Neural crest cell (in vitro differentiated cells): ENCODE measurements around the gene SLC7A6OS. TPM values are rescaled to one million over a fixed set of nuclear protein-coding genes. Genes with fewer than 3 reads are reported as not detected.
A peak's percentile ranks its signal among the peaks of the same experiment; 100 is the strongest.

Experiments
- DNase-seq: peaks from one replicate; pipeline ENCODE4 v3.0.0; 2021; ENCODE audit warnings: low read depth, mixed read lengths, low spot score
- H3K27ac Mint-ChIP-seq: one replicate; pipeline ENCODE4 v1.8.0; 2021; ENCODE audit warnings: mild to moderate bottlenecking, mixed read lengths; ENCODE audit not compliant: unreplicated experiment
- H3K27me3 Mint-ChIP-seq: 2 replicates; pipeline ENCODE4 v1.8.0; 2021; ENCODE audit warnings: low read depth, mild to moderate bottlenecking, mixed read lengths
- H3K36me3 Mint-ChIP-seq: 2 replicates; pipeline ENCODE4 v1.8.0; 2021; ENCODE audit warnings: low read depth, mild to moderate bottlenecking, mixed read lengths
- H3K4me1 Mint-ChIP-seq: 2 replicates; pipeline ENCODE4 v1.8.0; 2021; ENCODE audit warnings: mixed read lengths
- H3K4me3 Mint-ChIP-seq: one replicate; pipeline ENCODE4 v1.8.0; 2021; ENCODE audit warnings: mild to moderate bottlenecking, mixed read lengths
- H3K9me3 Mint-ChIP-seq: 2 replicates; pipeline ENCODE4 v1.8.0; 2021; ENCODE audit warnings: mixed read lengths
- total RNA-seq: library from RNA; stranded (reverse); gene quantifications from 2 replicates; pipeline ENCODE4 v1.2.1, GENCODE V29; 2021
- TF ChIP-seq, protein P1 (sequence below): fragments of 200-600 bp; sonication (generic); conservative IDR thresholded peaks from 2 replicates; pipeline ENCODE4 v1.5.0; 2021; ENCODE audit warnings: antibody characterized with exemption, mild to moderate bottlenecking

Gene SLC7A6OS
- total RNA-seq, 1 donor from 2014 or later = 23.8 TPM

DNA sequence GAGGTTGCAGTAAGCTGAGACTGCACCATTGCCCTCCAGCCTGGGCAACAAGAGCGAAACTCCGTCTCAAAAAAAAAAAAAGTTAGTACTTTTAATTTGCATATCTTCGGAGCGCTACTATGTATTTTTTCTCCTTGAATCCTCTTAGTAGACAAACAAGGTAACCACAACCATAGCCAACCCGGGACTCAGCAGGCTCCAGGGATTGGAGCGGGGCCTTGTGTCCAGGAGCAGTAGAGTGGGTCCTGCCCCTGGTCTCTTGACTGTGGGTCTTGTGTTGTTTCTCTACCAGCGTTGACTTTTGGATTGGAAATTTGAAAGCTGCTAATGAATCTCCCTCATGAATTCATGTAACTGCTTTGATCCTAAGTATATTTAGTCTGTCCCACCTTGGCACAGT, 32.4 kb upstream of the SLC7A6OS start:
- Mint-ChIP-seq H3K9me3 (no peaks in the 10 kb centered on the region), H3K4me3 (no peak overlapping the region), H3K27me3 (no peaks in the 10 kb centered on the region), H3K36me3 (peaks cover 11% of the 10 kb centered on the region), H3K27ac (no peak overlapping the region), H3K4me1 (no peaks in the 10 kb centered on the region)
- no peak for DNase-seq
- TF ChIP-seq, protein P1, sequence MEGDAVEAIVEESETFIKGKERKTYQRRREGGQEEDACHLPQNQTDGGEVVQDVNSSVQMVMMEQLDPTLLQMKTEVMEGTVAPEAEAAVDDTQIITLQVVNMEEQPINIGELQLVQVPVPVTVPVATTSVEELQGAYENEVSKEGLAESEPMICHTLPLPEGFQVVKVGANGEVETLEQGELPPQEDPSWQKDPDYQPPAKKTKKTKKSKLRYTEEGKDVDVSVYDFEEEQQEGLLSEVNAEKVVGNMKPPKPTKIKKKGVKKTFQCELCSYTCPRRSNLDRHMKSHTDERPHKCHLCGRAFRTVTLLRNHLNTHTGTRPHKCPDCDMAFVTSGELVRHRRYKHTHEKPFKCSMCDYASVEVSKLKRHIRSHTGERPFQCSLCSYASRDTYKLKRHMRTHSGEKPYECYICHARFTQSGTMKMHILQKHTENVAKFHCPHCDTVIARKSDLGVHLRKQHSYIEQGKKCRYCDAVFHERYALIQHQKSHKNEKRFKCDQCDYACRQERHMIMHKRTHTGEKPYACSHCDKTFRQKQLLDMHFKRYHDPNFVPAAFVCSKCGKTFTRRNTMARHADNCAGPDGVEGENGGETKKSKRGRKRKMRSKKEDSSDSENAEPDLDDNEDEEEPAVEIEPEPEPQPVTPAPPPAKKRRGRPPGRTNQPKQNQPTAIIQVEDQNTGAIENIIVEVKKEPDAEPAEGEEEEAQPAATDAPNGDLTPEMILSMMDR = no peak

DNA sequence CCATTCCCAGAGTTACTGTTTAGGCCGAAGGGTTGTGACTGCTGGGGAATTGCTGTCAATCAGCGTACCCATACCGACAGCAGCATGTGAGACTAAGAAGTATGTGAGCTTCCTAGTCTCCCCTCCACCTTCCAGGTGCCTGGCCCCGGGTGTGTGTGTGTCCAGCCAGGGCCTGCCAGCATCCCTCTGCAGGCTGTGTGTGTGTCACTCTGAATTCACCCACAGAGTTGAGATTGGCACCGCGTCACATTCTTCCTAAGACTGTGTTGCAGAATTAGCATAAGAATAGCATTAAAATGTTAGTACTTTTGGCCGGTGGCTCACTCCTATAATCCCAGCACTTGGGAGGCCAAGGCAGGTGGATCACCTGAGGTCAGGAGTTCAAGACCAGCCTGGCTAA, 31.9 kb upstream of the SLC7A6OS start:
- Mint-ChIP-seq H3K4me1 (no peaks in the 10 kb centered on the region), H3K4me3 (no peak overlapping the region), H3K36me3 (peaks cover 10% of the 10 kb centered on the region), H3K27ac (no peak overlapping the region), H3K9me3 (no peaks in the 10 kb centered on the region), H3K27me3 (no peaks in the 10 kb centered on the region)
- TF ChIP-seq, protein P1 = no peak
- DNase-seq = no peak

DNA sequence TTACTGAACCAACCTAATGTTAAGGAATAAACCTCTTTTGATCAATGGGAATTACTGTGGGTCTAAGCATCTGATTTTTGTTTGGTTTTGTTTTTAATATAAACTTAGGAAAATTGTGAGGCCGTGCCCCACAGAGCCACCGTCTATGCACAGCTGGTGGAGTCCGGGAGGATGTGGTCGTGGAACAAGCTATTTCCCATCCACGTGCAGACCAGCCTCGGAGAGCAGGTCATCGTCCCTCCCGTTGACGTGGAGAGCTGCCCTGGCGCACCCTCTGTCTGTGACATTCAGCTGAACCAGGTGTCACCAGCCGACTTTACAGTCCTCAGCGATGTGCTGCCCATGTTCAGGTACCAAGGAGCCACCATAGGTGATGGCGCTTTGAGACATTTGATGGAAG, 28.5 kb upstream of the SLC7A6OS start:
- Mint-ChIP-seq H3K4me3 (no peak overlapping the region), H3K9me3 (no peaks in the 10 kb centered on the region), H3K27ac (no peak overlapping the region), H3K4me1 (no peaks in the 10 kb centered on the region), H3K27me3 (no peaks in the 10 kb centered on the region), H3K36me3 (peaks cover 15% of the 10 kb centered on the region)
- no peak for DNase-seq
- TF ChIP-seq, protein P1 = no peak

DNA sequence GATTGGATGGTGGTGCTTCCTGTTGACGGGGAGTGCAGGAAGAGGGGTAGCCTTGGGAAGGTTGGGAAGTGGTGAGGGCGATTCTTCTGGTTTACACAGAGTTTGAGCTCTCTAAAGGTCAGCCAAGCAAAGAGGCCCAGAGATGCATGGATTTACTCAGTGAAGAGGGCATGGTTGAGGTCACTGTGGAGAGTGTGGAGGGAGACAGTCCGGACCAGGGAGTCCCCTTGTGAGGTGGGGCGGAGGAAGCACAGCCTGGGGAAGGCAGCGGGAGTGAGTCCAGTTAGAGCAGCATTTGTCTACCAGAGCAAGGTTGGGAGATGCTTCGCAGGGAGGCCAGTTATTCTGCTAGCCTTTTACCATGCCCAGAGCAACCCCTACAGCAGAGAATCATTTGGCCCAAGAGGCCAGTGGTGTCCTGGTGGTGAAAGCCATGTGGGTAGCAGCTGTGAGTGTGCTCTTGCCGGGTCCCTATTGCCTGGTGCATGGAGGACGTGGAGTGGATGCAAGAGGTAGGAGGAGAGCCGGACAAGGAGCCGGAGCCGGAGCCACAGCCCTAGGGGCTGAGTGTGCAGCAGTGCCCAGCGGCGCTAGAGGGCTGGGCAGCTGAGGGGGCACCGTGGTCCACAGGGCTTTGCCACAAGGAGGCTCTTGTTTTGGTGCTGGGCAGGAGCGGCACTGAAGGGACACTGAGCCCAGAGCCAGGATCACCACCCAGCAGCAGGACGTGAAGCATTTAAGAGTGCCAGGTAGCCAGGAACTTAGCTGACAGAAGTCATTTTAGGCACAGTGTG, 27.8 kb upstream of the SLC7A6OS start:
- Mint-ChIP-seq H3K4me3 (no peak overlapping the region), H3K36me3 (peaks cover 15% of the 10 kb centered on the region), H3K27ac (no peak overlapping the region), H3K4me1 (no peaks in the 10 kb centered on the region), H3K27me3 (no peaks in the 10 kb centered on the region), H3K9me3 (no peaks in the 10 kb centered on the region)
- DNase-seq = no peak
- TF ChIP-seq, protein P1 = no peak

DNA sequence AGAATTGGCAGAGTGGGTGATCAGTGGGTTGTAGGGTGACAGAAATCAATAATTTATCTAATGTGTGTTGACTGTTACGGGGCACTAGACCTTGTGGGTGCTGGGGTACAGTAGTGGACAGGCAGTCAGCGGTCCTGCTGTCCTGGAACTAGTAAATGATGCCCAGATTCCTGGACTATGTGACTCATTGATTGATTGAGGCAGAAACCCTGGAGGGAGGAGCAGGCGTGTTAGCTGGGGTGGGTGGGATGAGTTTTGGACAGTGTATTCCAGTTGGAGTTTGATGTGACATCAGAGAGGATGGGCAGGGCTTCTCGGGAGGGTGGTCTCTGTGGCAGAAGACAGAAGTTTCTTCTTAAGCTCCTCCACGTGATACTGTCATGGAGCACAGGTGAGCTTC, 24.4 kb upstream of the SLC7A6OS start:
- no peaks in the 10 kb centered on the region for H3K27me3 Mint-ChIP-seq
- no peak for DNase-seq
- H3K4me1 Mint-ChIP-seq = no peaks in the 10 kb centered on the region
- no peaks in the 10 kb centered on the region for H3K9me3 Mint-ChIP-seq
- TF ChIP-seq, protein P1 = no peak
- H3K4me3 Mint-ChIP-seq = no peak overlapping the region
- H3K27ac Mint-ChIP-seq = peak overlapping the region; percentile 17
- peaks cover 7% of the 10 kb centered on the region for H3K36me3 Mint-ChIP-seq
